Calu3 (cell line): ENCODE results near the gene RXRA. TPM values are rescaled to one million over a fixed set of nuclear protein-coding genes. Genes with fewer than 3 reads are reported as not detected.

Source experiments
- BruUV-seq: library from RNA; stranded (reverse); fragments of 400-500 nt; replicated peaks from 2 replicates; lab custom pipeline; 2021; lab: Mats Ljungman, UMichigan
- CTCF ChIA-PET: fragments of 300-600 bp; sonication (Branson Sonifier 250); formaldehyde crosslinking; loops from one replicate; lab custom pipeline; 2022; ENCODE audit warnings: antibody characterized with exemption; lab: Charles Lee
- DNase-seq: peaks from one replicate; pipeline ENCODE4 v3.0.0; 2022
- H3K27ac Mint-ChIP-seq: one replicate; pipeline ENCODE4 v1.8.0; 2022; ENCODE audit warnings: mixed read lengths; ENCODE audit not compliant: unreplicated experiment
- H3K27me3 Mint-ChIP-seq: one replicate; pipeline ENCODE4 v1.8.0; 2022; ENCODE audit warnings: mixed read lengths; ENCODE audit not compliant: unreplicated experiment
- H3K36me3 Mint-ChIP-seq: one replicate; pipeline ENCODE4 v1.8.0; 2022; ENCODE audit warnings: mild to moderate bottlenecking, moderate library complexity, mixed read lengths; ENCODE audit not compliant: insufficient read depth, unreplicated experiment
- H3K4me1 Mint-ChIP-seq: one replicate; pipeline ENCODE4 v1.8.0; 2022; ENCODE audit warnings: mild to moderate bottlenecking, low read depth, mixed read lengths; ENCODE audit not compliant: unreplicated experiment
- H3K4me3 Mint-ChIP-seq: one replicate; pipeline ENCODE4 v1.8.0; 2022; ENCODE audit warnings: mild to moderate bottlenecking, low read depth, moderate library complexity, mixed read lengths; ENCODE audit not compliant: unreplicated experiment
- H3K9me3 Mint-ChIP-seq: one replicate; pipeline ENCODE4 v1.8.0; 2022; ENCODE audit warnings: low read depth, mixed read lengths; ENCODE audit not compliant: unreplicated experiment
- intact Hi-C: fragments of 100-400 bp; cut with micrococcal nuclease; formaldehyde crosslinking; loops from one replicate; pipeline ENCODE4 v1.10.0; 2022; ENCODE audit not compliant: unreplicated experiment
- total RNA-seq: library from RNA; stranded (reverse); gene quantifications from 2 replicates; pipeline ENCODE4 v1.2.3, GENCODE V29; 2022
- TF ChIP-seq, protein P1 (sequence below): fragments of 200-600 bp; IDR thresholded peaks from one replicate; pipeline ENCODE4 v1.8.0; 2022; ENCODE audit warnings: antibody characterized with exemption; ENCODE audit not compliant: unreplicated experiment

The RXRA gene
- total RNA-seq, 1 experiment from 2014 or later = 15.0 TPM

DNA sequence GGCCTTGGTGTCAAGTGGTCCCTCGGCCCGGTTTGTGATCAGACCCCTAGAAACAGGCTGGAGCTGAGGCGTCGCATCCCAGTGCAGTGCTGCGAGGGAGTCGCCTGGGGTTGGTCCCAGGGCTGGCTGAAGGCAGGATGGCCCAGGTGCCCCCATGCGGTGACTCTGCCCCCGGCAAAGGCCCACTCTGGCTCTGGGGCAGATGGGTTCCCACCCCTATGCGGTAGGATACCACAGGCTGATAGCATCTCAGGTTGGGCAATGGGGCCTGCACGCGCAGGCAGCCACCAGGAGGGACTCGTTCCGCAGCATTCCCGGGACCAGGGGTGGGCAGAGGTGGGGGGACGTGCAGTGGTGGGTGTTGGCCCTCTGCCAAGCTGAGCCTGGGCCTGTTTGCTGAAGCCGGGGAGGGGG is 86.0 kb downstream of the RXRA start:
- peaks cover 14% of the 10 kb centered on the region for H3K36me3 Mint-ChIP-seq
- no peak overlapping the region for H3K4me3 Mint-ChIP-seq
- H3K4me1 Mint-ChIP-seq = peaks cover 18% of the 10 kb centered on the region
- intact Hi-C loops = no loop called here
- H3K9me3 Mint-ChIP-seq = no peaks in the 10 kb centered on the region
- no peak overlapping the region for H3K27ac Mint-ChIP-seq
- H3K27me3 Mint-ChIP-seq = no peaks in the 10 kb centered on the region
- TF ChIP-seq, protein P1, sequence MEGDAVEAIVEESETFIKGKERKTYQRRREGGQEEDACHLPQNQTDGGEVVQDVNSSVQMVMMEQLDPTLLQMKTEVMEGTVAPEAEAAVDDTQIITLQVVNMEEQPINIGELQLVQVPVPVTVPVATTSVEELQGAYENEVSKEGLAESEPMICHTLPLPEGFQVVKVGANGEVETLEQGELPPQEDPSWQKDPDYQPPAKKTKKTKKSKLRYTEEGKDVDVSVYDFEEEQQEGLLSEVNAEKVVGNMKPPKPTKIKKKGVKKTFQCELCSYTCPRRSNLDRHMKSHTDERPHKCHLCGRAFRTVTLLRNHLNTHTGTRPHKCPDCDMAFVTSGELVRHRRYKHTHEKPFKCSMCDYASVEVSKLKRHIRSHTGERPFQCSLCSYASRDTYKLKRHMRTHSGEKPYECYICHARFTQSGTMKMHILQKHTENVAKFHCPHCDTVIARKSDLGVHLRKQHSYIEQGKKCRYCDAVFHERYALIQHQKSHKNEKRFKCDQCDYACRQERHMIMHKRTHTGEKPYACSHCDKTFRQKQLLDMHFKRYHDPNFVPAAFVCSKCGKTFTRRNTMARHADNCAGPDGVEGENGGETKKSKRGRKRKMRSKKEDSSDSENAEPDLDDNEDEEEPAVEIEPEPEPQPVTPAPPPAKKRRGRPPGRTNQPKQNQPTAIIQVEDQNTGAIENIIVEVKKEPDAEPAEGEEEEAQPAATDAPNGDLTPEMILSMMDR = no peak
- no TSS peak for BruUV-seq
- CTCF ChIA-PET = no interaction called here
- no peak for DNase-seq

DNA sequence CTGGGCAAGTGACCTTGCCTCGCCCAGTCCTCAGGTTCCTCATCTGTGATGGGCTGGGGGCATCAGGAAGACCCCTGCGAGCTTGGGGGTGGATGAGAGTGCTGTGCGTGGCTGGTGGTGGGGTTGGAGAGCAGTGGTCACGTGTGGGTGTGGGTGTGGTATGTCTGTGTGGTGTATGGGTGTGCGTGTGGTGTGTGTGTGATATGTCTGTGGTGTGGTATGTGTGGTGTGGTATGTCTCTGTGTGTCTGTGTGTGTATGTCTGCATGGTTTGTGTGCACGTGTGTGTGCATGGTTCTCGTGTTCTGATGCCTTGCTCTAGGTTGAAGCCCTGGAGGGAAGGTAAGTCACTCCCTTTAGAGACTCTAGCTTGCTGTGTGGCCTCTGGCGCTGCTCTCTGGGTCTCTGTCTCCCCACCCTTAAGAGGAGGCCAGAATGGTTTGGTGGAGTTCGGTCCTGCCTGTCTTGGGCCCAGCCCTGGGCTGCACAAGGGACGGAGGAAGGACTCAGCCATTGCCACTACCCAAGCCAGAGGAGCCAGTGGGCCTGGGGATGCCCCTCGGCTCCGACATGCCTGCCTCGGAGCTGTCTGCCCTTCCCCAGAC is 87.0 kb downstream of the RXRA start:
- intact Hi-C loops = no loop called here
- Mint-ChIP-seq H3K36me3 (peaks cover 8% of the 10 kb centered on the region), H3K4me1 (peaks cover 18% of the 10 kb centered on the region), H3K27me3 (no peaks in the 10 kb centered on the region), H3K9me3 (no peaks in the 10 kb centered on the region), H3K27ac (no peak overlapping the region), H3K4me3 (no peak overlapping the region)
- TF ChIP-seq, protein P1 = no peak
- DNase-seq = no peak
- CTCF ChIA-PET = no interaction called here
- BruUV-seq = no TSS peak

DNA sequence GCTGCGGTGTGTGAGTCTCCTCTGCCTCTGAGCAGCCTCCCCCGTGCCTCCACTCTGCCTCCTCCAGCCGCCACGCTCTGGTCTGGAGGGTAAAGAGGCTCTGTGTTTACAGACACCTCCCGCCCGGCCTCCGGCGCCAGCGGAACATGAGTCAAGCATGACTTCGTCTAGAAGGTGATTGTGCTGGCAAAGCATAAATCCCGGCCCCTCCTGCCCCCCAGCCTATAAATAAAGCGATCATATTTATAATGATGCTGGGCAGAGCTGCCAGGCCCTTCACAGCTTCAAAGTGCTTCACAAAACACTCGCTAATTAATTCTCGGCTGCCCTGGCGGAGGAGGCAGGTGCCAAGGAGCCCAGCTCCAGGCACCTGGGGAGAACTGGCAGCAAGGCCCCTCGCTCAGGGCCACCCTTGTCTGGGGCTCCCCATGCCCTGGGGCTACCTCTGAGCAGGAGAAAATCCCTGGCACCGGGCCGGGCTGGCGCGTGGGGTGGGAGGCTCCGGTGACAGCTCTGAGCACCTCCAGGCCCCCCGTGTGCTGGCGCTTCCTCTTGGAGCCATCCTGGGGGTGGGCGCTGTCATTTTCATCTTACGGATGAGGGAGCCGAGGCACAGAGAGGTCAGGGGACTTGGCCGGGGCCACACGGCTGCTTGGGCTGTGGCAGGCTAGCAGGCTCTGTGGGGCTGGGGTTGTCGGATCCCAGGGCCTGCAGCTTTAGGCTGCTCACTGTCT is 87.8 kb downstream of the RXRA start:
- Mint-ChIP-seq H3K4me3 (no peak overlapping the region), H3K9me3 (no peaks in the 10 kb centered on the region), H3K4me1 (peaks cover 18% of the 10 kb centered on the region), H3K27ac (no peak overlapping the region), H3K36me3 (peaks cover 5% of the 10 kb centered on the region), H3K27me3 (no peaks in the 10 kb centered on the region)
- no TSS peak for BruUV-seq
- intact Hi-C loops = no loop called here
- CTCF ChIA-PET = no interaction called here
- DNase-seq = peak; percentile 30
- TF ChIP-seq, protein P1 = no peak

DNA sequence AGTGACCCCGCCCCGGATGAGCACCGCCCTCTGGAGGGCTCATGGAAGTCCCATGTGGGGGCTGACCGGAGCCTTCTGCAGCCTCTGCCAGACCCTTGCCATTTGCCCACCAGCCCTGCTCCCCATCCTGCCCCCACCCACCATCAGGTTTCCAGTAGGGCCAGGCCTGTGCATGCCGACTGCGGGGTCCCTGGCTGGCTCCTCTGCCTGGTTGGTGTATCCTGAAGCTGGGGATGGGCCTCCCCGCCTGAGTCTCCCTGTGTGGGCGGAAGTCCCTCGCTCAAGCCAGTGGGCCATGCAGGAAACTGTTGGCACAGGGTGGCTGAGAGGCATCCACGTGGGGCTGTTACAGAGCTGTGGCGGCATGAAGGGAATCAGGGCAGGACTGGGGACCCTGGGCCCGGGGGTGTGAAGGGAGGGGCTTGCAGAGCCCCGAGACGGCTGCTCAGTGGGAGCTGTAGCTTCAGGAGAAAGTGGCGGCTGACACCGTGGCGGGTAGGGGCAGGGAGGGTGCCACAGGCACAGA is 88.7 kb downstream of the RXRA start:
- intact Hi-C loops = no loop called here
- no peak for DNase-seq
- H3K9me3 Mint-ChIP-seq = no peaks in the 10 kb centered on the region
- no peaks in the 10 kb centered on the region for H3K27me3 Mint-ChIP-seq
- H3K27ac Mint-ChIP-seq = no peak overlapping the region
- no peaks in the 10 kb centered on the region for H3K36me3 Mint-ChIP-seq
- no TSS peak for BruUV-seq
- CTCF ChIA-PET = no interaction called here
- H3K4me1 Mint-ChIP-seq = peaks cover 13% of the 10 kb centered on the region
- no peak overlapping the region for H3K4me3 Mint-ChIP-seq
- TF ChIP-seq, protein P1 = no peak
